CD1c-positive myeloid dendritic cell (primary cell): ENCODE results near the gene CD276.
"Not testable (repeated sequence)": the region's sequence is repeated elsewhere in the genome, so short reads cannot be mapped to it uniquely, and the experiment has no call there.

ENCODE experiments used
- DNase-seq: peaks from one replicate; pipeline ENCODE4 v3.0.0-alpha.2; 2016; ENCODE audit errors: extremely low spot score

The CD276 gene

DNA sequence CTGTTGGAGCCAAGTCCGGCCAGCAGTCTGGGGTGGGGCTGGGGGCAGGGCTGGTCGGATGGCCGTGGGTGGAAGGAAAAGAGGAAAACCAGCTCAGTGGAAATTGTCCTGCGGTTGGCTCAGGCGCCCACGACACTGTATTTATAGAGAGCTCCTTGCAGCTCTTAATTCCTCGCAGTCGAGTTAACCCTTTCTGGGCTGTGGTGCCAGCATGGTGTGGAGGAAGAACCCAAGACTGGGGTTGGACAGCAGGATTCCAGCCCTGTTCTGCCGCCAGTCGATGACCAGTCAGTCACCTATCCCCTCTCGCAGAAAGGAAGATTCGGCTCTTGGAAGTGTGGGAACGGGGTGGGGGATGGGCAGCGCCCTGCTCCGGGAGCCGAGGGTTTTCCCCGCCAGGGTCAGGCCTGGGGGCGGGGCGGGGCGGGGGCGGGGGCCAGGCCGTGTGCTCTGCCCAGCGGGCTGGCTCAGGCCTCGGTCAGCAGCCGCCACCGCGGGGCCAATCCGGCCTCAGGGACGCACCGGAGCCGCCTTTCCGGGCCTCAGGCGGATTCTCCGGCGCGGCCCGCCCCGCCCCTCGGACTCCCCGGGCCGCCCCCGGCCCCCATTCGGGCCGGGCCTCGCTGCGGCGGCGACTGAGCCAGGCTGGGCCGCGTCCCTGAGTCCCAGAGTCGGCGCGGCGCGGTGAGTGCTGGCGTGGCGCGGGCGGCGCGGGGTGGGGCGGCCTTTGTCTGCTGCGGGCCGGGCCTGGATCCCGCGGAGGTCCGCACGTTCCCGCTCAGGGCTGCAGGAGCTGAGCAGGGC, at the start of gene CD276:
Gene CD276 (plus strand): TSS at position 607 of the 804 bp plus-strand sequence. CDS start 15,257 bp downstream, outside the sequence.
- peak; percentile 97 for DNase-seq

- no peak for DNase-seq
Measured at GRCh38 chr15:73637527-73637926, 46.7 kb upstream of the CD276 start.

DNA sequence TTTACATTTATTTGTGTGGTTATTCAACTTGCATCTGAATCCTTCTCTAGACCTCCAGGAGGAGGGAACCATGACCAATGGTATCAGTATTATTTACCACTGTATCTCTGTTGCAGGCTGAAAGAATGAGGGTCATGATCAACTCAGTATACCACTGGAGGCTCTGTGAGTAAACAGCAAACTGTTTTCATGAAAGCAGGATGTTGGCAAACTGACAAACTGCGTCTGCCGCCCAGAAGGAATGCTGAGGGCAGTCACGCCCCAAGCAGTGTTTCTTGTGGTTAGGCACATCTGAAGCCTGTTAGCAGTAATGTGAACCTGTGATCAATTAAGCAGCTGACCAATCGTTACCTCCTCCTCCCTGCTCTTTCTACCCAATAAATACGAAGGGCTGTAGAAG, 44.7 kb upstream of the CD276 start:
- DNase-seq, result not testable (repeated sequence)

DNA sequence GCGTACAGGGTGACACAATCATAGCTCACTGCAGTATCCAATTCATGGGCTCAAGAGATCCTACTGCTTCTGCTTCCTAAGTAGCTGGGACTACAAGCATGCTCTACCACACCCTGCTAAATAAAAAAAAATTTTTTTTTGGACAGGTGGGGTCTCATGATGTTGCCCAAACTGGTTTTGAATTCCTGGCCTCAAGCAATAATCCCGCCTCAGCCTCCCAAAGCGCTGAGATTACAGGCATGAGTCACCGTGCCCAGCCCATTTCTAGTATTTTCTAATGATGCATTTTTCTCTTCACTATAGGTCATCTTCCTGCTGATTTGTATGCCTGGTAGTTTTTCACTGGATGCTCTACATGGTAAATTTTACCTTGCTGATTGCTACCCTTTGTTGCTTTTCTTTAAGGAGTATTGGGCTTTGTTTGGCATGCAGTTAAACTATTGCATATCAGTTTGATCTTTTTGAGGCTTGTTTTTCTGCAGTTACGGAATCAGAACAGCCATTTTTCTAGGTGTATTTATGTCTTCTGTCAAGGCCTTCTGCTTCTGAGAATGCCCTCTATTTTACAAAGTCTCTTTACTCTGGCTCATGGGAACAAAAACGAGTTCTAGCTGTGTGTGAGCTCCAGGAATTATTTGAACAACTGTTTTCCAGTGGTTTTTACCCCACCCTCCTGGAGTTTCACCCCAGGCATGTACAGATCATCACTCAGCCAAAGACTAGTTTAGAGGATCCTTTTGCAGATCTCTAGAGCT, 36.7 kb upstream of the CD276 start:
- DNase-seq, result no peak

- no peak for DNase-seq
Measured at GRCh38 chr15:73648014-73648295, 36.2 kb upstream of the CD276 start.

- no peak for DNase-seq
Measured at GRCh38 chr15:73650416-73651126, 33.6 kb upstream of the CD276 start.

DNA sequence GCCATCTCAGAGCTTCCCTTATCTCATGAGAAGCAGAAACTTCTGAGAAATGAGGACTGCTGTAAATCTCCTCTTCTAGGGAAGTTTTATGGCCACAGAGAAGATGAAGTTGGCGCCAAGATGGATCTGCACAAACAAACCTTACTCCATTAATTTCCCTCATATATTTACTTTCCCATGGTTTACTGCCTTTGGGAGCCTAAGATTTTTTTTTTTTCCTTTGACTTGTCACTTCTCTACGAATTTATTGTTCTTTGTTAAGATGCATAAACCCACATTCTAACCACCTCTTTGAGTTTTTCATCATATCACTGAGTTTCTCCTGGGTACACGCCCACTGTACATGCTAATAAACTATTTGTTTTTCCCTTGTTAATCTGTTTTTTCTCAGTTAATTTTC, 29.5 kb upstream of the CD276 start:
- no peak for DNase-seq

DNA sequence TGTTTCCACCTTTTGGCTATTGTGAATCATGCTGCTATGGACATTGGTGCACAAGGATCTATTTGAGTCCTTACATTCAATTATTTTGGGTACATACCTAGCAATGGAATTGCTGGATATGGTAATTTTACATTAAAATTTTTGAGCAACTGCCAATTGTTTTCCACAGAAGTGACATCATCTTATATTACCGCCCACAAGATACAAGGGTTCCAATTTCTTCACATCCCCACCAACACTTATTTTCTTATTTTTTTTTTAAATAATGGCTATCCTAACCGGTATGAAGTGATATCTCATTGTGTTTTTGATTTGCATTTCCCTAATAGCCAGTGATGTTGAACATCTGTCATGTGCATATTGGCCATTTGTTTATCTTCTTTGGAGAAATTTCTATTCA, 28.5 kb upstream of the CD276 start:
- DNase-seq, result no peak

DNA sequence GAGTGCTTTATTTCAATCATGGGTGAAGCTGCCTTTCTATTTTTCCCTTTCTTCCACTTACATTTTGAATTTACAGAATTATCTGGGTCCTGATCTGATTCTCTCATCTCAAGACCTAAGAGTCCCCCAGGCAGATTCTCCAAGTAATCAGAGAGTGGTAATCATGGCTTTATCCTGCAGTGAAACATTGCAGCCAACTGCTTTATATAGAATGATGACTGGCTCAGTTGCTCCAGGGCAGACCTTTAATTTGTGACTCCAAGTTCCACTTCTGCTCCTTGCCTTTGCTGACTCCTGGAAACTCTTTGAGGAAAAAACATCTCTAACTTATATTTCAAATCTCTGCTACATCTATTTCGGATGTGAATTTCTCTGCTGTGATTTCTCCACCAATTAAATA, 25.5 kb upstream of the CD276 start:
- DNase-seq, result no peak

DNA sequence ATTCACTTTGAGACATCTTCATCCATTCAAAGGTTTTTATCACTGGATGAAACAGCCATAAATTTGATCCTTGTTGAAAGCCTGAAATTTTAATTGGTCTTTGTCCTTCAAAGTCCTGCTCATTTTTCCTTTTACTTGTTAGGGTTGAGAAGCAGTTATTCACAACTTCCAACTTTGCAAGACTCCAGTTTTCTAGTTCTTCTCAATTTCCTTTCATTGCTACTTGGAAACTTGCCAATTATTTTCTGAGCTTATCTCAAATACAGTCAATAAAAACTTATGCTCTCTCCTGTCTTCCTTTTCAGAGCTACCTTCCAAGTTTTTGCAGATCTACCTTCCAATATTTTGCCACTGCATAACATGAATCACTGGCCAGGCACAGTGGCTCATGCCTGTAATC, 23.7 kb upstream of the CD276 start:
- no peak for DNase-seq

GRCh38 chr15:73674587-73674986, 9.6 kb upstream of the CD276 start:
- DNase-seq, result no peak

- peak; percentile 71 for DNase-seq
Measured at GRCh38 chr15:73677146-73677607, 7.0 kb upstream of the CD276 start.

DNA sequence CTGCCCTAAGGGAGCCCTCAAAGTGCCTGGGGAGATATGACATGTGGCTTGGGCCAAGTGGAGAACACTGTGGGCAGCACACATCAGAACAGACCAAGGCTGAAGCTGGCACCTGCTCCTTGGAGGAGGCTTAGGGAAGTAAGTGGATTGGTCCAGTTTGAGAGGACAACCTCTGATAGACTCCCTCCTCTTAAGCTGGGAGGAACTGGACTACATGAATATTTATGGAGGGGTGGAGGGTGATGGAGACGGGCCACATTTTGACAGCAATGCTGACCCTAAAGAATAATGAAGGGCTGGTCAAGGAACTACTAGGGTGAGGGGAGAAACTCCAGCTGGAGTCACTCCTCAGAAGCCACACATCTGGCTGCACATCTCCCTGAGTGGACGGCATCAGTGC, 6.5 kb upstream of the CD276 start:
- no peak for DNase-seq

GRCh38 chr15:73678498-73678897, 5.7 kb upstream of the CD276 start:
- no peak for DNase-seq

DNA sequence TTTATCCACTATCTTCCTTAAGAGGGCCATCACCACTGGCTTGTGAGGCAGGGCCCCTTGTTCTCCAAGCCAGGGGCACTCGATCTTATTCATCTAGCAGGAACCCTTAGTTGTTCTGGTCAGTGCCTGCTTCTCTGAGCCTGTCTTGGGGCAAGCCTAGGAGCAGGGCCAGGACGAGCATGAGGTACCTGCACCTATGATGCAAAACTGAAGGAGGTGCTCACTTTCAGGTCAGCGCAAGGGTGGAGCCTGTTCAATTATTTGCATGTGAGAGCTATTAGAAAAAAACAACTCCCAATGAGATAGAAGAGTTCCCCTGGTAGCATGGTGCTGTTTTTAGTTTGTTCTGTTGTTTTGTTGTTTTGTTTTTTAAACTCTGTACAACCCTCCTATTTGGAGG, 5.0 kb upstream of the CD276 start:
- DNase-seq, result no peak

DNA sequence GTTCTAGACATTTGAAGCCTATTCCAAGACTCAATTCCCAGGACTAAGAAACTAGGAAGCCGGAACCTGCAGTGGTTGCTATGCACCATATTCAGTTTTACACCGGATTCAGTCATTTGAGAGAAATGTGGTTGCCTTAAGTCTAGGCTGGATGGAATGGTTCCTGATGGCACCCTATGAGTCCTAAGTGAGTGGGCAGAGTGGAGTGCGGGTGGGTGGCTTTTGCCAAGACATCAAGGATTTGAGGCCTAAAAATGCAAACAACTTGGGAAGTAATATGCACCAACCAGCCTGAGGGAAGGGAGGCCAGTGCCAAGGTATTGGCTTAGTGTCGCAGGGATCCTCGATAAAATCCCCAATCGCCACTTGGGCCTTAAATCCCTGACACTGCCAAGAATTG, 4.2 kb upstream of the CD276 start:
- no peak for DNase-seq

GRCh38 chr15:73680549-73680948, 3.6 kb upstream of the CD276 start:
- DNase-seq, result peak; percentile 30

DNA sequence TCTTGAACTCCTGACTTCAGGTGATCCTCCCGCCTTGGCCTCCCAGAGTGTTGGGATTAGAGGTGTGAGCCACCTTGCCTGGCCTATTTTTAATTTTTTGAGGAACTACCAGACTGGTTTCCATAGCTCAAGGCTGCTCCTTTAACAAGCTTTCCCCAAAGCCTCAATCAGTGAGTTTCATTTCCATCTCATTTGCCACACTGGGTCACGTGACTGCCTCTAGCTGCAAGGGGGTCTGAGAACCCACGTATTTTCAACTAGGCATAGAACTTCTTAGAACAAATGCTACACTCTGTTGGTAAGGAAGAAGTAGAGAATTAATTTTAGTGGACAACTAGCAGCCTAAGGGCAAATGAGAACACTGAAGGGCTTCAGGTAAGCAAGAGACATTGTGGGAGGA, 3.1 kb upstream of the CD276 start:
- peak; percentile 43 for DNase-seq

DNA sequence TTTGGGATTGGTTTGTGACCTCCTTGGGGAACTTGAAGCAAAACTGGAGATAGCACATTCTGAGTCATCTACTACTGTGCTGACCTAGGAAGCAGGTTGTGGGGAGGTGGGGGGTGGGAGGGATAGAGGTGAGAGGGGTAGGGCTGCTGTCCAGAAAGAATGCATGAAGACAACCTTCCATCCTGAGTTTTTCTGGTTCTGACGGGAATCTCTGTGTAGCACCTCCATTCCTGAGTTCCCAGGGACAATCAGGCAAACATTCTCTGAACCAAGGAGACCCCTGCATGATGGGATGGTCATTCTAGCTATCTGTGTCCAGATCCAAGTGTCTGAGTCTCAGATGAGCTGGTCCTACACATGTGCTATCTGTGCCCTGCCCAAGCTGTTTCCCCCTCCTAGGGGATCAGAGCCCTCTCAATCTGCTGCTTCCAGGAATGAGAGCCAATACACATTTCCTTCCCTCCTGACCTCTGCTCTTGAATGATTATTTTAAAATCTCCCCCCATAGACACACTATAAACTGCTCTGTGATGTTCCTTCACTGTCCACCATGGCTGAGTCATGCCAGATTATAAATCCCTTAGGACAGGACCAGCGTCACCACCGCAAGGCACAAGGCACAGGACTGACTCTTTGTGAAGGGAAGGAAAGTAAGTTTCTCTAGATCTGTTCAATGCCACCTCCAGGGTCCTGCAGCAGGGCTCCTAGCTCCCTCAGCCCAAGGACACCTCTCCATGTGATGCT, 2.2 kb upstream of the CD276 start:
- no peak for DNase-seq

DNA sequence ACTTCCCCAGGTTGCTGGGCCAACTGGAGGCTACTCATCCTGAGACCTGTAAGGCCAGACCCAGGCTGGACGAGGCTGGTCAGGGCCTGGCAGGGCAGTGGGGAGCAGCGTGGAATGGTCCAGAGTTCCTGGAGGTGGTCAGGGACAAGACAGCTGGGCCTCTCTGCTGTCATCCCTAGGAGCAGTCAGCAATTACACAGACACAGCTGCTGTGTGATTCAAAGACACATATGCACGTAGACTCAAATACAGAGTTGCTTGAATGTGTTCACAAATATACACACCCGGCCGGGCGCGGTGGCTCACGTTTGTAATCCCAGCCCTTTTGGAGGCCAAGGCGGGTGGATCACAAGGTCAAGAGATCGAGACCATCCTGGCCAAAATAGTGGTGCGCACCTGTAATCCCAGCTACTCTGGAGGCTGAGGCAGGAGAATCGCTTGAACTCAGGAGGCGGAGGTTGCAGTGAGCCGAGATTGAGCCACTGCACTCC, 1.5 kb upstream of the CD276 start:
- DNase-seq, result no peak

GRCh38 chr15:73683257-73683776, 866 bp upstream of the CD276 start:
- no peak for DNase-seq
